A549 (cell line): ENCODE data around the gene CCDC30.

ENCODE experiments used
- CTCF ChIP-seq: fragments of >200 bp; sonication (Bioruptor Twin); formaldehyde crosslinking; IDR thresholded peaks from 3 replicates; pipeline ENCODE4 v1.5.1; 2016
- JUNB ChIP-seq: fragments of >200 bp; sonication (Bioruptor Twin); formaldehyde crosslinking; IDR thresholded peaks from 2 replicates; pipeline ENCODE4 v1.6.1; 2016
- POLR2A ChIP-seq: IDR thresholded peaks from 2 replicates; pipeline ENCODE4 v1.6.1; 2012; ENCODE audit warnings: mild to moderate bottlenecking, low read length

GRCh38 chr1:42533101-42533863 is 70.2 kb downstream of the CCDC30 start:
- TF ChIP-seq JUNB (no peak), POLR2A (no peak), CTCF (no peak)
